CD4-positive, alpha-beta T cell treated with Interleukin-2 at 100 ng/mL for 4 hours (primary cell): ENCODE measurements around the gene TYW1B.
"Not testable (repeated sequence)": the region's sequence is repeated elsewhere in the genome, so short reads cannot be mapped to it uniquely, and the experiment has no call there.

ENCODE experiments used
- DNase-seq: peaks from one replicate; pipeline ENCODE4 v3.0.0-alpha.2; 2020; ENCODE audit warnings: low spot score

The TYW1B gene

GRCh38 chr7:72816370-72817157 lies 11.4 kb downstream of the TYW1B start:
- DNase-seq: not testable (repeated sequence)

- DNase-seq: not testable (repeated sequence)
Observed at GRCh38 chr7:72810437-72810836, 17.6 kb downstream of the TYW1B start.

DNA sequence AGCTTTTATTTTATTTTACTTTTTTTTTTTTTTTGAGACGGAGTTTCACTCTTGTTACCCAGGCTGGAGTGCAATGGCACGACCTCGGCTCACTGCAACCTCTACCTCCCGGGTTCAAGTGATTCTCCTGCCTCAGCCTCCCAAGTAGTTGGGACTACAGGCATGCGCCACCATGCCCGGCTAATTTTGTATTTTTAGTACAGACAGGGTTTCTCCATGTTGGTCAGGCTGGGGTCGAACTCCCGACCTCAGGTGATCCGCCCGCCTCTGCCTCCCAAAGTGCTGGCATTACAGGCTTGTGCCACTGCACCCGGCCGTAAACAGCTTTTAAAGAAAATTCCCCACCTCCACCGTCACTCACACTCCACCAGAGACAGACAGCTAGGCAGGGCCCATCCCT lies 19.5 kb downstream of the TYW1B start:
- not testable (repeated sequence) for DNase-seq

DNA sequence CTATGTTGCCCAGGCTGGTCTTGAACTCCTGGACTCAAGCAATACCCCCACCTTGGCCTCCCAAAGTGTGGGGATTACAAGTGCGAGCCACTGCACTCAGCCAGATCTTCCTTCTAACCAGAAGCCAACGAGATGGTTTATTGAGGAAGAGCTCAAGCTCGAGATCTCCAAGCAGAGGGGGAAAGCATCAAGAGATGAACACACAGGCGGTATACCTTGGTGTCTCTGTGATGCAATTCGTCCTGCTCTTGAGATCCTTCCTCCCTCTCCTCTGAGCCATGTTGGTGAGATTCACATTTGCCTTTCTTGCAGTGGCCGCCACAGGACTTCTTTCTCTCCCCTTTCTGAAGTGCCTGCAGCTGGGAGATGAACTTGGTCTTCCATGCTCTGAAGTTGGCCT lies 21.1 kb downstream of the TYW1B start:
- DNase-seq: not testable (repeated sequence)

GRCh38 chr7:72805526-72806494 lies 22.2 kb downstream of the TYW1B start:
- DNase-seq: no peak

DNA sequence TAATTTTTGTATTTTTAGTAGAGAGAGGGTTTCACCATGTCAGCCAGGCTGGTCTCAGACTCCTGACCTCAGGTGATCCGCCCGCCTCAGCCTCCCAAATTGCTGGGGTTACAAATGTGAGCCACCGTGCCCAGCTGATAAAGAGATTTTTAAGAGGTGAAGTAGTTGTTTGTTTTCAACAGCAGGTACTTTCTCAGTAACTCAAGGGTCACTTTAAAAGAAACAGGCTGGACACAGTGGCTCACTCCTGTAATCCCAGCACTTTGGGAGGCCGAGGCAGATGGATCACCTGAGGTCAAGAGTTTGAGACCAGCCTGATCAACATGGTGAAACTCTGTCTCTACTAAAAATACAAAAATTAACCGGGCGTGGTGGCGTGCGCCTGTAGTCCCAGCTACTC lies 24.2 kb downstream of the TYW1B start:
- not testable (repeated sequence) for DNase-seq

DNA sequence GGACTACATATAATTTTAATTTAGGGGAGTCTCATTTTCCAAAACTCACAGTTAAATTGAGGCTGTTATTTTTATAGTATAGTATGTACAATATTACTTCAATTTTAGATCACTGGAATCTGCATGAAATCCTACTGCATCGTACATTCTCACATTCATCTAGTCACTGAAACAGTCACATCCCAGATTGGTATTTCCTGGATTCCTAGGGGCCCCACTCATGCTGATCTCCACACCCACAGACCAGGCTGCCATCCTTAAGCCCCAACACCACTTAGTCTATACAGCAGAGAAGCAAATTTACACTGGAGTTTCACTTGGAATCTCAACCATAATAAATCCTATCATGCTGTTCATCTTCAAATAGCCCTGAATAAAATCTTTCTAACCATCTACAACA lies 26.4 kb downstream of the TYW1B start:
- not testable (repeated sequence) for DNase-seq

GRCh38 chr7:72795401-72795800 lies 32.6 kb downstream of the TYW1B start:
- not testable (repeated sequence) for DNase-seq

GRCh38 chr7:72793791-72794190 lies 34.2 kb downstream of the TYW1B start:
- DNase-seq: no peak

- not testable (repeated sequence) for DNase-seq
Observed at GRCh38 chr7:72790698-72791060, 37.3 kb downstream of the TYW1B start.

DNA sequence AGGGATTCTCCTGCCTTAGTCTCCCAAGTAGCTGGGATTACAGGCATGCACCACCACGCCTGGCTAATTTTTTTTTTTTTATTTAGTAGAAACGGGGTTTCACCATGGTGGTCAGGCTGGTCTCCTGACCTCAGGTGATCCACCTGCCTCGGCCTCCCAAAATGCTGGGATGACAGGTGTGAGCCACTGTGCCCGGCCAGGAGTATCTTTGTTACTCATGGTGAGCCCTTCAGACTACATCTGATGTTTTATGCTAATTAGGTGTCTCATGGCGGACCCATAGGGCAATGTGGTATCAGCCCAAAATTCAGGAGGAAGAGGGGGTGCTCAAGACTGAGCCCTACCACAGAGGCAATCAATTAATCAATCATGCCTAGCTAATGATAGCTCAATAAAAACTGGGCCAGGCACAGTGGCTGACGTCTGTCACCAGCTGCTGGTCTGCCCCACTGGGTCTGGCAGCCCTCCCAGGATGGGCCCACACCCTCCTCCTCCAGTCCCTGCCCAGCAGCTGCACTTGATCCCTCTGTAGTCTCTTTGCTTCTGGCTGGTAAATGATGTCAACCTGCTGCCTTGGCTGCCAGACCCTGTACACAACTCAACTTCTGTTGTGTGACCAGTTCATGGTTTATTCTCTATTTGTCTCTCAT lies 37.8 kb downstream of the TYW1B start:
- DNase-seq: not testable (repeated sequence)

DNA sequence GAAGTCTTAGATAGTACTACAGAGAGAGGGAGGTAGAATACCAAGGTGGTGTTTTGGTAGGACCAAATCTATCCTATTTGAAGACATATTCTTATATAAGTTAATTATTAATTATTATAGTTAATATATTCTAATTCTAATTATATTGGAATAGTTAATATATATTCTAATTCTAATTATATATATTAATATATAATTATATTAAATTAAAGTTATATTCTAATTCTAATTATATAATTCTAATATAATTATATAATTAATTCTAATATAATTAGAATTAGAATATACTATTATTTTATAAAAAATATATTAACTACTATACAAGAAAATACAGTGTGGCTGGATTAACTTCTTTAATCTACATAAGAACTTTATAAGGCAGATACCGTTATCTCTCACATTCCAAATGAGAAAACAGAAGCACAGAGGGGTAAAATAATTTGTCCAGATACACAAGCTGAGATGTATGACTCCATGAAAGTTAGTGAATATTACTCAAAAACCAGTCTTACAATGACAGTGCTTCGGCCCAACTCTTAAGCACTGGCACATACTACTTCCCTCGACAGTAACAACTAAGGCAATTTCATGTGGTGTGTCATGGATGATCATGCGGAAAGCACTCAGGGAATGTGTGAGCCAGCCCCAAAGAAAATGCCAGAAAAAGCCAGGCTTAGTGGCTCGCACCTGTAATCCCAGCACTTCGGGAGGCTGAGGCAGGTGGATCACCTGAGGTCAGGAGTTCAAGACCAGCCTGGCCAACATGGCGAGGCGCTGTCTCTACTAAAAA lies 42.6 kb downstream of the TYW1B start:
- DNase-seq: no peak

- DNase-seq: not testable (repeated sequence)
Observed at GRCh38 chr7:72783601-72784370, 44.2 kb downstream of the TYW1B start.

GRCh38 chr7:72781631-72782030 lies 46.4 kb downstream of the TYW1B start:
- no peak for DNase-seq

DNA sequence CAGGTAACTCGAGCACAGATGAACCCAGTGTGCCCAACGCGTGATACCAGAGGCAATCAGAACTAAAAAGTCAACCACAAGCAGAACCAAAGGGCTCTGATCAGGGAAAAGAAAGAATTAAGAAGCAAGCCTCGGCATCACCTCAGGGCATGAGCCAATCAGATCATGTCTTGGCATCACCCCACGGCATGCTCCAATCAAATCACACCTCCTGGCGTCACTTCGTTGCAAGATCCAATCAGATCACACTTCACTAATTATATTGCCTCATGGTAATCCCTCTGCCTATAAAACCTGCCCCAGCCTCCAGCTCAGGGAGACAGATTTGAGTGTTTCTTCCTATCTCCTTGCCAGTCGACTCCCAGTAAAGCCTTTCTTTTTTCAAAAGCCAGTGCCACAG lies 46.8 kb downstream of the TYW1B start:
- no peak for DNase-seq

GRCh38 chr7:72780289-72780894 lies 47.6 kb downstream of the TYW1B start:
- DNase-seq: not testable (repeated sequence)

DNA sequence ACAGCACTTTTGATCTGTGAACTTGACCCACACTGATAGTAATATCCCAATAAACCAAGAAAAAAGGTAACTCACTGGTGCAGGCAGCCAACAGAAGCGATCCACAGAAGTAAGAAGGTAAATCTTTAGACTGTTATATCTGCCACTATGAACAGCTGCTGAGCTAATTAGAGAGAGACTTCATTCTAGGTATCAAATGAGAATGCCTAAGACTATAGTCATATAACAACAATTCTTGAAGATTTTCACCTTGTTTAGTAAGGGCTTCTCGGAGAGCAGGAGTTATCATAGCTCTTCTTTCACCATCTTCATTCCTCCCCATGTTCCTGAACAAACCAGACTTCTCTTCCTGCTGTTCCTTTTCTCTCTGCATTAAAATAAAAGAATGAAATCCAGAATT lies 50.8 kb downstream of the TYW1B start:
- DNase-seq: not testable (repeated sequence)

DNA sequence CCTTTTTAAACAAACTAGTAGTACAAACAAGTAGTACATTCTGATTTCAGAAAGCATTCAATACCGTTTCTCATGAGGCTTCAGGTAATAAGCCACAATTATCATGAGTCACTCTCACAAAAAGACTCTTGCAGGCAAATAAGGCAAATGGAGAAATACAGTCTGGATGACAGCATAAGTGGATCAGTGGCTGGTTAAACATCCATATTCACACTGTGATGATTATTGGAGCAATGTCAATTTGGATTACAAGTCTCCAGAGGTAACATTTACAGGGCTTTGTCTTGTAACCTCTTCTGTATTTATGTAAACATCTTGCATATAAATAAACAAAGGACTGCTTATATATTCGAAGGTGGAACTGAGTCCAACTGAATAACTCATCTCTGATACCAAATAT lies 55.4 kb downstream of the TYW1B start:
- not testable (repeated sequence) for DNase-seq

DNA sequence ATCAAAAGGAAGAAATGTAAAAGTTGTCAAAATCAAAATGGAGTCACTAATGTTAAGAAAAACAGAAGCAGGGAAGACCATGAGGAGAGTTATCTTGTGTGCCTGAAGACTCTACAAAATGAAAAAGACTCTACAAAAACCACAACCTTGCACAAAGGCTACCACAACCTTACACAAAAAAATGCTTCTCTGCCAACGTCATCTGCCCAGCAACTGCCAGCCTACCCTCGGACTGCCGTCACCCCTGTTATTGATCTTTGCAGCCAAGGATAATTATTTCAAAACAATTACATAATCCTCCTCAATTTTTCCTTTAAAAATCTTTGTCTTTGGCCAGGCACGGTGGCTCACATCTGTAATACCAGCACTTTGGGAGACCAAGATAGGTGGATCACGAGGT lies 61.0 kb downstream of the TYW1B start:
- not testable (repeated sequence) for DNase-seq

GRCh38 chr7:72760602-72761001 lies 67.4 kb downstream of the TYW1B start:
- DNase-seq: no peak
